PC-3 (cell line): ENCODE results near the gene LRRC74A.

Experiments
- EZH2 ChIP-seq: fragments of 300-600 bp; sonication (generic); IDR thresholded peaks from one replicate; pipeline ENCODE4 v1.6.1; 2017; ENCODE audit warnings: antibody characterized with exemption, mild to moderate bottlenecking, low read length; ENCODE audit not compliant: unreplicated experiment
- TF ChIP-seq, protein P1 (sequence below): fragments of 300-600 bp; sonication (generic); conservative IDR thresholded peaks from 2 replicates; pipeline ENCODE4 v1.5.1; 2017; ENCODE audit warnings: antibody characterized with exemption, low read depth, mild to moderate bottlenecking, low read length

- TF ChIP-seq, protein P1, sequence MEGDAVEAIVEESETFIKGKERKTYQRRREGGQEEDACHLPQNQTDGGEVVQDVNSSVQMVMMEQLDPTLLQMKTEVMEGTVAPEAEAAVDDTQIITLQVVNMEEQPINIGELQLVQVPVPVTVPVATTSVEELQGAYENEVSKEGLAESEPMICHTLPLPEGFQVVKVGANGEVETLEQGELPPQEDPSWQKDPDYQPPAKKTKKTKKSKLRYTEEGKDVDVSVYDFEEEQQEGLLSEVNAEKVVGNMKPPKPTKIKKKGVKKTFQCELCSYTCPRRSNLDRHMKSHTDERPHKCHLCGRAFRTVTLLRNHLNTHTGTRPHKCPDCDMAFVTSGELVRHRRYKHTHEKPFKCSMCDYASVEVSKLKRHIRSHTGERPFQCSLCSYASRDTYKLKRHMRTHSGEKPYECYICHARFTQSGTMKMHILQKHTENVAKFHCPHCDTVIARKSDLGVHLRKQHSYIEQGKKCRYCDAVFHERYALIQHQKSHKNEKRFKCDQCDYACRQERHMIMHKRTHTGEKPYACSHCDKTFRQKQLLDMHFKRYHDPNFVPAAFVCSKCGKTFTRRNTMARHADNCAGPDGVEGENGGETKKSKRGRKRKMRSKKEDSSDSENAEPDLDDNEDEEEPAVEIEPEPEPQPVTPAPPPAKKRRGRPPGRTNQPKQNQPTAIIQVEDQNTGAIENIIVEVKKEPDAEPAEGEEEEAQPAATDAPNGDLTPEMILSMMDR: no peak
- TF ChIP-seq EZH2: no peak
These were observed 78.7 kb downstream of the LRRC74A start for GRCh38 chr14:76904740-76905569.
